Tongue (tissue), 2 donors: ENCODE data around the gene HOMER1. TPM values are rescaled to one million over a fixed set of nuclear protein-coding genes. Genes with fewer than 3 reads are reported as not detected.

Experiments
- DNase-seq: peaks from one replicate; pipeline ENCODE4 v3.0.0-alpha.2; 2015
- total RNA-seq: library from RNA; depleted of rRNA; stranded (reverse); fragments of >200 nt; gene quantifications from one replicate; pipeline ENCODE4 v1.2.3, GENCODE V29; 2014

The HOMER1 gene
- 42.1 TPM for total RNA-seq

- peak; percentile 94 for DNase-seq
Measured at GRCh38 chr5:79513704-79514390, at the start of gene HOMER1. HOMER1 (minus strand) TSS chr5:79514134; CDS start chr5:79512774, 1,360 bp downstream.

- DNase-seq, result no peak
Measured at GRCh38 chr5:79563247-79563590, 49.3 kb upstream of the HOMER1 start.

GRCh38 chr5:79562351-79563246, 48.7 kb upstream of the HOMER1 start:
- no peak for DNase-seq

GRCh38 chr5:79561525-79561893, 47.6 kb upstream of the HOMER1 start:
- no peak for DNase-seq

GRCh38 chr5:79560771-79561524, 47.0 kb upstream of the HOMER1 start:
- no peak for DNase-seq

- no peak for DNase-seq
Measured at GRCh38 chr5:79555418-79555817, 41.5 kb upstream of the HOMER1 start.

- DNase-seq, result no peak
Measured at GRCh38 chr5:79552984-79553383, 39.0 kb upstream of the HOMER1 start.

- DNase-seq, result no peak
Measured at GRCh38 chr5:79547982-79548381, 34.0 kb upstream of the HOMER1 start.

- DNase-seq, result no peak
Measured at GRCh38 chr5:79547429-79547822, 33.5 kb upstream of the HOMER1 start.

GRCh38 chr5:79546782-79547428, 33.0 kb upstream of the HOMER1 start:
- no peak for DNase-seq

GRCh38 chr5:79544131-79544530, 30.2 kb upstream of the HOMER1 start:
- no peak for DNase-seq

- no peak for DNase-seq
Measured at GRCh38 chr5:79540939-79541338, 27.0 kb upstream of the HOMER1 start.

GRCh38 chr5:79536193-79536906, 22.4 kb upstream of the HOMER1 start:
- no peak for DNase-seq

- DNase-seq, result no peak
Measured at GRCh38 chr5:79535477-79536192, 21.7 kb upstream of the HOMER1 start.

GRCh38 chr5:79529110-79529509, 15.2 kb upstream of the HOMER1 start:
- DNase-seq, result no peak

GRCh38 chr5:79527431-79527830, 13.5 kb upstream of the HOMER1 start:
- no peak for DNase-seq

GRCh38 chr5:79526928-79527327, 13.0 kb upstream of the HOMER1 start:
- no peak for DNase-seq

- no peak for DNase-seq
Measured at GRCh38 chr5:79526493-79526892, 12.6 kb upstream of the HOMER1 start.

GRCh38 chr5:79521156-79521555, 7.2 kb upstream of the HOMER1 start:
- no peak for DNase-seq

GRCh38 chr5:79518718-79519117, 4.8 kb upstream of the HOMER1 start:
- DNase-seq, result no peak

GRCh38 chr5:79517601-79518000, 3.7 kb upstream of the HOMER1 start:
- DNase-seq, result no peak
